PC-3 (cell line): ENCODE data around the gene ATP5PD.

Experiments used
- CTCF ChIP-seq: fragments of 300-600 bp; sonication (generic); conservative IDR thresholded peaks from 2 replicates; pipeline ENCODE4 v1.5.1; 2017; ENCODE audit warnings: antibody characterized with exemption, low read depth, mild to moderate bottlenecking, low read length
- EZH2phosphoT487 ChIP-seq: fragments of 300-600 bp; sonication (generic); IDR thresholded peaks from 2 replicates; pipeline ENCODE4 v1.6.1; 2018; ENCODE audit warnings: mild to moderate bottlenecking, antibody characterized with exemption, low read length, borderline replicate concordance

- TF ChIP-seq CTCF: no peak
- no peak for TF ChIP-seq EZH2phosphoT487
These were observed 27.8 kb upstream of the ATP5PD start for GRCh38 chr17:75074532-75074931.
